Heart left ventricle (tissue), 16 donors: Measurements from ENCODE around the gene KPNB1. TPM values are rescaled to one million over a fixed set of nuclear protein-coding genes. Genes with fewer than 3 reads are reported as not detected.

Experiments
- ATAC-seq, 4 donors: fragments of 200-7000 bp; cut with Tn5 transposase; one replicate each; pipeline ENCODE4 v1.9.1; 2020 to 2022; ENCODE audit warnings: moderate library complexity in 4 of 4, mild to moderate bottlenecking in 3 of 4, moderate number of reproducible peaks in 1 of 4
- DNase-seq, 5 donors: peaks; one replicate each; pipeline ENCODE4 v3.0.0-alpha.2; 2020
- H3K27ac ChIP-seq, 12 donors: fragments of 200-600 bp; sonication (generic) in 4 of 12; one replicate each; pipeline versions ENCODE4 v1.5.0 to v1.8.0; 2016 to 2022; ENCODE audit warnings: mild to moderate bottlenecking in 2 of 12
- H3K27me3 ChIP-seq, 9 donors: fragments of 200-600 bp; sonication (generic) in 2 of 9; one replicate each; pipeline versions ENCODE4 v1.5.1 to v1.8.0; 2016 to 2022; ENCODE audit warnings: mild to moderate bottlenecking in 3 of 9
- H3K36me3 ChIP-seq, 9 donors: fragments of 200-600 bp; sonication (generic) in 2 of 9; one replicate each; pipeline versions ENCODE4 v1.5.0 to v1.8.0; 2018 to 2022; ENCODE audit warnings: mild to moderate bottlenecking in 2 of 9
- H3K4me1 ChIP-seq, 12 donors: fragments of 200-600 bp; sonication (generic) in 4 of 12; one replicate each; pipeline versions ENCODE4 v1.5.0 to v1.8.0; 2016 to 2022; ENCODE audit warnings: mild to moderate bottlenecking in 3 of 12
- H3K4me3 ChIP-seq, 12 donors: fragments of 200-600 bp; sonication (generic) in 4 of 12; one replicate each; pipeline versions ENCODE4 v1.5.0 to v1.8.0; 2017 to 2022; ENCODE audit warnings: mild to moderate bottlenecking in 9 of 12, moderate library complexity in 4 of 12
- H3K9me3 ChIP-seq, 12 donors: fragments of 200-600 bp; sonication (generic) in 4 of 12; one replicate each; pipeline versions ENCODE4 v1.5.0 to v1.8.0; 2016 to 2022; ENCODE audit warnings: mild to moderate bottlenecking in 1 of 12
- CTCF ChIP-seq, 12 donors: fragments of 200-600 bp; sonication (generic) in 4 of 12; IDR thresholded peaks; one replicate each; pipeline versions ENCODE4 v1.5.0 to v1.8.0; 2018 to 2022; ENCODE audit warnings: antibody characterized with exemption in 12 of 12, mild to moderate bottlenecking in 5 of 12
- POLR2A ChIP-seq, 2 donors: fragments of 450-650 bp; IDR thresholded peaks; one replicate each; pipeline ENCODE4 v1.6.1; 2017; ENCODE audit warnings: antibody characterized with exemption in 2 of 2, mild to moderate bottlenecking in 2 of 2, moderate library complexity in 2 of 2
- WGBS, 4 donors: extraction: QIAGEN DNeasy Blood & Tissue Kit in 2 of 4; methylation state at CpG; one replicate each; pipeline versions ENCODE4 v1.1.5 to v1.1.7; 2013 to 2018; 5-methylcytosine and 5-hydroxymethylcytosine counted together
- intact Hi-C, 10 donors: fragments of 100-400 bp; cut with DNase I; formaldehyde crosslinking; loops; one replicate each; pipeline versions ENCODE4 v1.11.1 to v1.14.2; 2022
- polyA plus RNA-seq, 2 donors: library from polyadenylated mRNA; stranded (reverse); fragments of 200-250 nt; gene quantifications; one replicate each; pipeline ENCODE4 v1.2.3, GENCODE V29; 2013
- total RNA-seq, 9 donors: library from RNA; depleted of rRNA in 2 of 9; stranded (reverse); fragments of >200 nt in 2 of 9; fragmentation: NEBNext Ultra II Directional in 3 of 9; extraction: Animal tissue kit (Norgen Biotek cat#: 25700) in 3 of 9; gene quantifications; one replicate each; pipeline versions ENCODE4 v1.1.0 to v1.2.4, GENCODE V29; 2016 to 2023
- donor health status: ischemic (EF 13 %, LVEDD 7.1; RV severe dilation, severe dysfunction).
- donor health status: healthy with polysubstance abuse.
- donor health status: DM: no; HTN: yes; CAD: no.
- donor health status: DM: no; HTN: no; CAD: no.
- donor health status: ischemic (EF 25% LVEDD 6.9; RV normal size, moderate dysfunction).
- donor health status: ischemic (EF 25% LVEDD 5.7; RV mildly dilated, moderate dysfunction).
- donor health status: healthy.
- donor health status: DM: yes; HTN: yes; CAD: no.
- donor health status: ischemic (EF 35%, LVEDD 5.7; RV mildly dilated, moderate dysfunction).
- donor health status: nonischemic (EF 11% LVEDD 7.7; RV severe dilation, severe dysfunction).
- donor health status: DM: yes; HTN: yes; CAD: no.
- donor health status: PGD.
- donor health status: ischemic (EF 29% LVEDD 5.4; RV normal size, mild dysfunction).
- donor health status: nonischemic (EF 23%, LVEDD 6.1; RV moderate dilation, normal function).

Gene KPNB1
- total and polyA plus RNA-seq, 11 donors = 30.7 to 236 (median 174) TPM

- H3K27me3 ChIP-seq = no peaks in the 10 kb centered on the region
- WGBS, 4 donors = 2 to 4% (median 3%) methylated on average over 52 to 65 of the region's 65 CpGs
- H3K27ac ChIP-seq = peak overlapping the region; percentile 82 to 98 (median 92)
- peak overlapping the region; percentile 66 to 100 (median 94) for H3K4me3 ChIP-seq
- intact Hi-C loops = loop anchor here in 6 of 10 donors (5.0 to 10.0 kb wide), 8 partner anchors 33 to 200 kb away; partner anchors contain the start of gene SP2 (in 1 of the 6)
- H3K9me3 ChIP-seq = no peaks in the 10 kb centered on the region
- ATAC-seq = peak; percentile 61 to 73 (median 64)
- peak; percentile 69 to 89 (median 74) for DNase-seq
- TF ChIP-seq POLR2A (IDR thresholded peaks at IDR 0.05) (peak in 1 of 2 donors; percentile 8), CTCF (IDR thresholded peaks at IDR 0.05) (no peak)
- H3K36me3 ChIP-seq = peaks cover 0 to 17% (median 7%) of the 10 kb centered on the region in 9 donors
- H3K4me1 ChIP-seq = peaks cover 0 to 45% (median 21%) of the 10 kb centered on the region in 12 donors
Observed at GRCh38 chr17:47694581-47695428, 45.1 kb downstream of the KPNB1 start.

DNA sequence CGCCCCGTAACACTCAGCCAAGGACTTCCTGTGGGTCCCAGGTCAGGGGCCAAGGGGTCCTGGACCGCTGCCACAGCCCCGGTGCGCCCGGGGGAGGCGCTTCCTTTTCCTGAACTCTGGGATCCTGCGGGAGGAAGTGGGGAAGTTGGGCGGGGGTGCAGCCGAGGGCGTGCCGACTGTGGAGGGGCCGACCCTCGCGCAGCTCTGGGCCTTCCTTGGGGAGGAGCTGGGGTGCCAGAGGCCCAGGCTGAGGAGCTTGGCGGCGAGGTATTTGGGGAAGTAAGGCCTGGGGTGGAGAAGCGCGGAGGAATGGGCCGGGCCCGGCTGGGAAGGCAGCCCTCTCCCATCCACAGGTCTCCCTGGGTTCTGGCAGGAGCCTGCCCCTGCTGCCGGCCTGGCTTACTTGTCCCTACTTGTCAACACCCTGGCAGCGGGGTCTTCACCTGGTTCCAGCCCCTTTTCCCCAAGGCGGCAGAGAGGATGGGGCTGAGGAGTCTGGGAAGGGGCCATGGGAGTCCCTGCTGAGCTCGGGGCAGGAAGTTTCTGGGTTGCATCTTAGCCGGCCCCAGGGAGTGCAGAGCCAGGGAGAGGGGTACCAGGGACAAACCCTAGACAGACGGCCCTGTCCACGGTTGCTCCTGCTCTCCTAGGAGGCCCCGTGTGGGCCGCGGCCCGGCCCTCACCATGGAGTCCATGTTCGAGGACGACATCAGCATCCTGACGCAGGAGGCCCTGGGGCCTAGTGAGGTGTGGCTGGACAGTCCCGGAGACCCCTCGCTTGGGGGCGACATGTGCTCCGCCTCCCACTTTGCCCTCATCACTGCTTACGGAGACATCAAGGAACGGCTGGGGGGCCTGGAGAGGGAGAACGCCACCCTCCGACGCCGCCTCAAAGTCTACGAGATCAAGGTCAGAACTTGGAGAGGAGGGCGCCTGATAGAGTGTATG is 46.0 kb downstream of the KPNB1 start:
- ATAC-seq (peak; percentile 61 to 87 (median 64)), DNase-seq (peak; percentile 79 to 90 (median 83))
- intact Hi-C loops = loop anchor here in 7 of 10 donors (2.0 to 10.0 kb wide), 8 partner anchors 33 to 199 kb away; partner anchors contain the start of gene SP2 (in 1 of the 7)
- Histone ChIP-seq H3K27me3 (no peaks in the 10 kb centered on the region), H3K9me3 (no peaks in the 10 kb centered on the region), H3K4me3 (peak overlapping the region; percentile 66 to 100 (median 94)), H3K27ac (peak overlapping the region; percentile 82 to 98 (median 92)), H3K36me3 (peaks cover 0 to 26% (median 12%) of the 10 kb centered on the region in 9 donors), H3K4me1 (peaks cover 0 to 45% (median 21%) of the 10 kb centered on the region in 12 donors)
- TF ChIP-seq CTCF (IDR thresholded peaks at IDR 0.05) = no peak
- no peak for TF ChIP-seq POLR2A (IDR thresholded peaks at IDR 0.05)
- WGBS, 4 donors = 35 to 61% (median 46%) methylated on average over 35 to 47 of the region's 47 CpGs

- Histone ChIP-seq H3K4me1 (peaks cover 0 to 45% (median 21%) of the 10 kb centered on the region in 12 donors), H3K9me3 (no peaks in the 10 kb centered on the region), H3K4me3 (peak overlapping the region; percentile 39 to 100 (median 94)), H3K27me3 (no peaks in the 10 kb centered on the region), H3K27ac (peak overlapping the region in 8 of 12 donors; percentile 82 to 98 (median 94)), H3K36me3 (peaks cover 0 to 38% (median 15%) of the 10 kb centered on the region in 9 donors)
- TF ChIP-seq CTCF (IDR thresholded peaks at IDR 0.05) (no peak), POLR2A (IDR thresholded peaks at IDR 0.05) (no peak)
- WGBS, 4 donors = 65 to 78% (median 73%) methylated on average over 9 to 11 of the region's 11 CpGs
- intact Hi-C loops = loop anchor here in 7 of 10 donors (2.0 to 10.0 kb wide), 8 partner anchors 35 to 198 kb away; partner anchors contain the start of gene SP2 (in 1 of the 7)
- DNase-seq (peak in 1 of 5 donors; percentile 46), ATAC-seq (no peak)
Observed at GRCh38 chr17:47696717-47697642, 47.3 kb downstream of the KPNB1 start.
